ENCODE results near the gene ITGB6.

- no peak for TF ChIP-seq ZNF565 (CRISPR knock-in tag; conservative IDR thresholded peaks at IDR 0.05; ENCODE audit: low read depth)
- TF ChIP-seq CSDC2 (CRISPR knock-in tag; IDR thresholded peaks at IDR 0.05): no peak
- TF ChIP-seq TCF4 (CRISPR knock-in tag; IDR thresholded peaks at IDR 0.05; ENCODE audit: borderline replicate concordance): no peak
- TF ChIP-seq PPARA (CRISPR knock-in tag; IDR thresholded peaks at IDR 0.05; ENCODE audit: borderline replicate concordance): no peak
- no peak for TF ChIP-seq ZNF70 (CRISPR knock-in tag; IDR thresholded peaks at IDR 0.05)
- no peak for TF ChIP-seq PATZ1 (CRISPR knock-in tag; IDR thresholded peaks at IDR 0.05; ENCODE audit: borderline replicate concordance)
- no peak for TF ChIP-seq SNAI2 (CRISPR knock-in tag; IDR thresholded peaks at IDR 0.05)
- no peak for TF ChIP-seq ZFP3 (CRISPR knock-in tag; IDR thresholded peaks at IDR 0.05)
- TF ChIP-seq OSR1 (CRISPR knock-in tag; IDR thresholded peaks at IDR 0.05): no peak
- TF ChIP-seq CSRNP3 (CRISPR knock-in tag; IDR thresholded peaks at IDR 0.05): no peak
- no peak for TF ChIP-seq ESRRG (CRISPR knock-in tag; IDR thresholded peaks at IDR 0.05)
Observed at GRCh38 chr2:160057356-160057755, 142.7 kb downstream of the ITGB6 start.
